HCT116 (cell line): ENCODE results near the gene RGP1. TPM values are rescaled to one million over a fixed set of nuclear protein-coding genes. Genes with fewer than 3 reads are reported as not detected.

ENCODE experiments used
- ATAC-seq: fragments of 200-7000 bp; cut with Tn5 transposase; 2 replicates; pipeline ENCODE4 v1.9.1; 2020; ENCODE audit warnings: mild to moderate bottlenecking, moderate library complexity
- BruUV-seq: library from RNA; stranded (reverse); fragments of 400-500 nt; replicated peaks from 2 replicates; lab custom pipeline; 2021; lab: Mats Ljungman, UMichigan
- CTCF ChIA-PET: fragments of 300-600 bp; sonication (Branson Sonifier 250); formaldehyde crosslinking; loops from one replicate; lab custom pipeline; 2021; ENCODE audit warnings: antibody characterized with exemption; lab: Charles Lee
- POLR2A ChIA-PET: fragments of 300-600, 350-600 bp; sonication (Branson Sonifier 250); formaldehyde crosslinking; loops from one replicate; lab custom pipeline; 2021; ENCODE audit warnings: antibody characterized with exemption; lab: Charles Lee
- RAD21 ChIA-PET, 2 experiments: fragments of 300-600 bp; sonication (Branson Sonifier 250); formaldehyde crosslinking; loops; one replicate each; lab custom pipeline; 2023; ENCODE audit warnings: low total read pairs in 2 of 2; ENCODE audit not compliant: uncharacterized antibody in 2 of 2, unreplicated experiment in 2 of 2, low non-redundant PET in 1 of 2; lab: Charles Lee
- DNase-seq: peaks from one replicate; pipeline ENCODE4 v3.0.0-alpha.2; 2010; ENCODE audit warnings: low read depth, low spot score
- H2AFZ ChIP-seq: fragments of 200-600 bp; shearing (Covaris generic), sonication (generic); 2 replicates; pipeline ENCODE4 v1.6.1; 2017; ENCODE audit warnings: low read depth, mixed run types, mixed read lengths, antibody characterized with exemption, low read length; ENCODE audit not compliant: poor library complexity, severe bottlenecking
- H3K27ac ChIP-seq: 2 replicates; pipeline ENCODE4 v1.5.1; 2012; ENCODE audit warnings: low read depth, low read length
- H3K27me3 ChIP-seq: fragments of 200-600 bp; sonication (generic); 2 replicates; pipeline ENCODE4 v1.6.1; 2016; ENCODE audit warnings: mixed run types, low read length, mixed read lengths; ENCODE audit not compliant: insufficient read depth
- H3K36me3 ChIP-seq, 2 experiments: fragments of 200-500 bp in 1 of 2; fragments of 200-600 bp in 1 of 2; sonication (Bioruptor generic) in 1 of 2; sonication (generic) in 1 of 2; 2 replicates each; pipeline versions ENCODE4 v1.5.1 to v1.6.1; 2014 to 2016; ENCODE audit warnings: low read length in 2 of 2, inconsistent platforms in 1 of 2, mixed read lengths in 1 of 2, mixed run types in 1 of 2; ENCODE audit not compliant: insufficient read depth in 2 of 2, control insufficient read depth in 1 of 2
- H3K4me1 ChIP-seq, 2 experiments: fragments of 200-600 bp in 1 of 2; sonication (generic) in 1 of 2; 2 replicates each; pipeline versions ENCODE4 v1.5.1 to v1.6.1; 2012 to 2017; ENCODE audit warnings: low read length in 2 of 2, inconsistent platforms in 1 of 2, mild to moderate bottlenecking in 1 of 2, mixed read lengths in 1 of 2, mixed run types in 1 of 2, moderate library complexity in 1 of 2; ENCODE audit not compliant: insufficient read depth in 2 of 2, control insufficient read depth in 1 of 2
- H3K4me2 ChIP-seq: fragments of 200-600 bp; sonication (generic); 2 replicates; pipeline ENCODE4 v1.6.1; 2017; ENCODE audit warnings: mixed run types, low read length, mixed read lengths
- H3K4me3 ChIP-seq, 2 experiments: fragments of 200-600 bp in 1 of 2; sonication (generic) in 1 of 2; replicated peaks in 1 of 2; 2 replicates each; pipeline ENCODE4 v1.5.1; 2011 to 2016; ENCODE audit warnings: low read length in 2 of 2, control low read depth in 1 of 2, low read depth in 1 of 2, mild to moderate bottlenecking in 1 of 2, mixed read lengths in 1 of 2, mixed run types in 1 of 2
- H3K79me2 ChIP-seq: fragments of 200-600 bp; sonication (generic); 2 replicates; pipeline ENCODE4 v1.6.1; 2017; ENCODE audit warnings: mild to moderate bottlenecking, mixed run types, low read length, moderate library complexity, mixed read lengths; ENCODE audit not compliant: insufficient read depth
- H3K9ac ChIP-seq: fragments of 200-600 bp; sonication (generic); 2 replicates; pipeline ENCODE4 v1.6.1; 2016; ENCODE audit warnings: low read length, mixed read lengths
- H3K9me2 ChIP-seq: fragments of 200-600 bp; sonication (generic), shearing (Covaris generic); 2 replicates; pipeline ENCODE4 v1.6.1; 2017; ENCODE audit warnings: mixed run types, mild to moderate bottlenecking, moderate library complexity; ENCODE audit not compliant: insufficient read depth
- H3K9me3 ChIP-seq, 2 experiments: fragments of 200-500 bp in 1 of 2; fragments of 200-600 bp in 1 of 2; sonication (Bioruptor generic) in 1 of 2; sonication (generic) in 1 of 2; 2 replicates each; pipeline ENCODE4 v1.6.1; 2014 to 2017; ENCODE audit warnings: low read length in 2 of 2, mixed read lengths in 2 of 2, inconsistent platforms in 1 of 2, low read depth in 1 of 2, mild to moderate bottlenecking in 1 of 2, mixed run types in 1 of 2, moderate library complexity in 1 of 2; ENCODE audit not compliant: control insufficient read depth in 1 of 2, insufficient read depth in 1 of 2
- H4K20me1 ChIP-seq: fragments of 200-600 bp; sonication (generic), shearing (Covaris generic); 2 replicates; pipeline ENCODE4 v1.6.1; 2017; ENCODE audit warnings: mixed run types, mild to moderate bottlenecking, moderate library complexity; ENCODE audit not compliant: insufficient read depth
- CBX3 ChIP-seq: IDR thresholded peaks from 2 replicates; pipeline ENCODE4 v1.6.1; 2012; ENCODE audit warnings: low read depth
- EGR1 ChIP-seq: IDR thresholded peaks from 2 replicates; pipeline ENCODE4 v1.6.1; 2012; ENCODE audit warnings: low read depth
- ELF1 ChIP-seq: IDR thresholded peaks from 2 replicates; pipeline ENCODE4 v1.6.1; 2012; ENCODE audit warnings: low read depth, borderline replicate concordance
- EZH2 ChIP-seq: fragments of 200-600 bp; sonication (generic); IDR thresholded peaks from 2 replicates; pipeline ENCODE4 v1.6.1; 2017; ENCODE audit warnings: antibody characterized with exemption, mixed run types
- FOSL1 ChIP-seq: IDR thresholded peaks from 2 replicates; pipeline ENCODE4 v1.6.1; 2012; ENCODE audit warnings: low read depth
- JUND ChIP-seq: IDR thresholded peaks from 2 replicates; pipeline ENCODE4 v1.6.1; 2012
- REST ChIP-seq: IDR thresholded peaks from 2 replicates; pipeline ENCODE4 v1.6.1; 2012; ENCODE audit warnings: low read depth
- SIN3A ChIP-seq: IDR thresholded peaks from 2 replicates; pipeline ENCODE4 v1.6.1; 2012; ENCODE audit warnings: low read depth
- YY1 ChIP-seq: IDR thresholded peaks from 2 replicates; pipeline ENCODE4 v1.6.1; 2011; ENCODE audit warnings: low read length, low read depth, moderate library complexity, mild to moderate bottlenecking; ENCODE audit not compliant: insufficient replicate concordance; ENCODE audit errors: extremely low read depth
- ZBTB33 ChIP-seq: IDR thresholded peaks from 2 replicates; pipeline ENCODE4 v1.6.1; 2011; ENCODE audit warnings: mild to moderate bottlenecking, low read length, moderate library complexity; ENCODE audit not compliant: insufficient replicate concordance; ENCODE audit errors: extremely low read depth
- ZFX ChIP-seq: fragments of 450-650 bp; IDR thresholded peaks from 2 replicates; pipeline ENCODE4 v1.6.1; 2017
- intact Hi-C: fragments of 100-400 bp; cut with micrococcal nuclease; formaldehyde crosslinking; loops from 2 replicates; pipeline ENCODE4 v1.10.0; 2022
- total RNA-seq: library from RNA; stranded (reverse); gene quantifications from one replicate; pipeline ENCODE4 v1.2.1, GENCODE V29; 2021; ENCODE audit not compliant: unreplicated experiment

The RGP1 gene
- total RNA-seq, 1 experiment from 2014 or later = 32.6 TPM

- H4K20me1 ChIP-seq = no peaks in the 10 kb centered on the region
Observed at GRCh38 chr9:35706951-35707350, 42.1 kb upstream of the RGP1 start.

More at GRCh38 chr9:35706951-35707350, 42.1 kb upstream of the RGP1 start:
- BruUV-seq = no TSS peak
- Histone ChIP-seq H3K9ac (no peak overlapping the region), H3K4me1 (no peaks in the 10 kb centered on the region), H2AFZ (no peak overlapping the region), H3K27ac (no peak overlapping the region), H3K27me3 (no peaks in the 10 kb centered on the region), H3K9me2 (no peaks in the 10 kb centered on the region), H3K4me2 (no peak overlapping the region), H3K36me3 (peaks cover 51 to 74% of the 10 kb centered on the region in 2 experiments), H3K9me3 (no peaks in the 10 kb centered on the region), H3K79me2 (no peaks in the 10 kb centered on the region), H3K4me3 (no peak overlapping the region)
- ChIA-PET CTCF (no interaction called here), POLR2A (no interaction called here), RAD21 (no interaction called here)
- DNase-seq (no peak), ATAC-seq (no peak)
- TF ChIP-seq CBX3 (no peak), ZBTB33 (no peak), FOSL1 (no peak), ELF1 (no peak), JUND (no peak), EZH2 (no peak), EGR1 (no peak), YY1 (no peak), ZFX (no peak), REST (no peak), SIN3A (no peak)
- intact Hi-C loops = no loop called here
